HEK293T (cell line): ENCODE data around the gene TMEM219.

Source experiments
- BHLHE40 ChIP-seq: fragments of 450-650 bp; IDR thresholded peaks from 2 replicates; pipeline ENCODE4 v1.6.1; 2016; ENCODE audit warnings: mild to moderate bottlenecking, moderate library complexity, borderline replicate concordance
- FOXA1 ChIP-seq: fragments of 450-650 bp; IDR thresholded peaks from 2 replicates; pipeline ENCODE4 v1.6.1; 2016; ENCODE audit warnings: mild to moderate bottlenecking
- SUZ12 ChIP-seq: fragments of 450-650 bp; IDR thresholded peaks from 2 replicates; pipeline ENCODE4 v1.6.1; 2016; ENCODE audit warnings: mild to moderate bottlenecking

GRCh38 chr16:29985271-29985811 lies 23.5 kb downstream of the TMEM219 start:
- TF ChIP-seq SUZ12 (no peak), BHLHE40 (no peak), FOXA1 (no peak)
